OCI-LY7 (cell line): Measurements from ENCODE around the gene CRB2.

Experiments used
- CTCF ChIP-seq: fragments of 200-600 bp; sonication (generic); conservative IDR thresholded peaks from 2 replicates; pipeline ENCODE4 v1.5.1; 2014; ENCODE audit warnings: mild to moderate bottlenecking, antibody characterized with exemption, low read length, moderate library complexity, mixed read lengths
- EZH2phosphoT487 ChIP-seq: fragments of 200-600 bp; sonication (generic); IDR thresholded peaks from 2 replicates; pipeline ENCODE4 v1.6.1; 2018; ENCODE audit warnings: low read depth, borderline replicate concordance, mild to moderate bottlenecking, mixed run types, antibody characterized with exemption, low read length, moderate library complexity, mixed read lengths

DNA sequence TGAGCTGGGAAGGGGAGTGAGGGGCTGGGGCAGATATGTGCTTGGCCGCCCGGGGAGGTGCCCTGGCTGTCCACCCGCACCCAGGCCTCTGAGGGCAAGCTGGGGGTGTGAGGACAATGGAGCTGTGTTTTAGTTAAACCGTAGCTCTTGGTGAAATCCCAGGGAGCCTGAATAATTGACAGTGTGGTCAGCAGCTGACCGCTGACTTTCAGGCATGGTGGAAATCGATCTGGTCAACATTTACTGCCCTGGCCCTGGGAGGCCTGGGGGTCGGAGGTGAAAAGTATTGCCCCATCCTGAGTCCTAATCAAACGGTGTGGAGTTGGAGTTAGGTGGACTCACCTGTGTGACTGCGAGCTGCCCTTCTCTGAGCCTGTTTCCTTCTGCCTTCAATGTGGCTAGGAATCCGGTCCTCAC lies 31.2 kb upstream of the CRB2 start:
- no peak for TF ChIP-seq CTCF
- no peak for TF ChIP-seq EZH2phosphoT487
